Subcutaneous abdominal adipose tissue (tissue), 5 donors: ENCODE measurements around the gene ATOH8.

ENCODE experiments used
- H3K27ac ChIP-seq: one replicate; pipeline ENCODE4 v1.7.0; 2013; ENCODE audit warnings: low read depth, mild to moderate bottlenecking, inconsistent platforms, low read length, moderate library complexity
- H3K27me3 ChIP-seq, 5 donors: one replicate each; pipeline ENCODE4 v1.7.0; 2013; ENCODE audit warnings: low read length in 5 of 5, inconsistent platforms in 1 of 5; ENCODE audit not compliant: control insufficient read depth in 5 of 5, insufficient read depth in 4 of 5
- H3K36me3 ChIP-seq, 5 donors: one replicate each; pipeline ENCODE4 v1.7.0; 2013; ENCODE audit warnings: low read length in 5 of 5; ENCODE audit not compliant: control insufficient read depth in 5 of 5, insufficient read depth in 5 of 5
- H3K4me1 ChIP-seq, 5 donors: one replicate each; pipeline ENCODE4 v1.7.0; 2013; ENCODE audit warnings: low read length in 5 of 5, mild to moderate bottlenecking in 3 of 5, moderate library complexity in 1 of 5; ENCODE audit not compliant: control insufficient read depth in 5 of 5, insufficient read depth in 5 of 5
- H3K4me3 ChIP-seq, 5 donors: one replicate each; pipeline ENCODE4 v1.7.0; 2013; ENCODE audit warnings: low read length in 5 of 5, low read depth in 1 of 5
- H3K9ac ChIP-seq, 5 donors: one replicate each; pipeline ENCODE4 v1.7.0; 2013; ENCODE audit warnings: low read length in 5 of 5, mild to moderate bottlenecking in 4 of 5, moderate library complexity in 3 of 5
- H3K9me3 ChIP-seq, 5 donors: one replicate each; pipeline ENCODE4 v1.7.0; 2013; ENCODE audit warnings: low read length in 5 of 5; ENCODE audit not compliant: control insufficient read depth in 5 of 5
- donor health status: healthy.
- donor health status: healthy.
- donor health status: healthy.
- donor health status: healthy.
- donor health status: healthy.

The ATOH8 gene

DNA sequence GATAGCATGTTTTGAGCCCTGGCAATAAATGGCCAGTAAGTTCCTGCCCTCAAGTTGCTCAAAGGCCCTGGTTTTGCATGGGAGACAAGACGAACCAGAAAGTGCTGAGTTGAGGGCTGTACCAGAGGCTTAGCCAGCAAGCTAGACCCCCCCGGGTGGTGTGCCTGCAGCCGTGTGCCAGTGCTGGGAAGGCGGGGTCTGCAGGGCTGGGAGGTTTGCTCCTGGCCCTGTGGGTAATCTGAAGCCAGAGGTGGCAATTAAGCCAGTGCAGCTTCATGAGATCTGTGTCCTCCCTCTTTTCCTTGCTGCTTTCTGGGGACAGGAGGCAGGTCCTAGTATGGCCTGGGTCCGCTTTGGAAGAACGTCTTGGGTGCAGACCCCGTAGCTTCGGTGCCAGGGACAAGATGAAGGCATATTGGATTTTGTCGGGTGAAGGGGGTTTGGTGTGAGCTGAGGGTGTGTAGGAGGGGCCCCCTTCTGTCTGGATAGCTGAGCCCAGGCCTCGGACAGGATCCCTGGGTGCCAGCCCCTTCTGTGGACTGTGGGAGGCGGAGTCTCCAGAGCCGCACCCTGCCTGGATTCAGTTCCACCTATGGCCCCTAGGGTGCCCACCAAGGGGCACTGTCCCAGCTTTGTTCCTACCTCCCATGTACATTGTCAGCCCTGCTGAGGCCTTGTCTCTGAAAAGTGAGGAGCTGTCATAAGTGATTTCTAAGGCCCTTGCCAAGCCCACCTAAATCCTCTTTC is 15.6 kb downstream of the ATOH8 start:
- no peaks in the 10 kb centered on the region for H3K27me3 ChIP-seq
- peaks cover 31 to 96% (median 90%) of the 10 kb centered on the region in 5 donors for H3K4me1 ChIP-seq
- peaks cover 0 to 45% (median 34%) of the 10 kb centered on the region in 5 donors for H3K36me3 ChIP-seq
- no peaks in the 10 kb centered on the region for H3K9me3 ChIP-seq
- H3K9ac ChIP-seq = no peak overlapping the region
- H3K27ac ChIP-seq = no peak overlapping the region
- peak overlapping the region in 1 of 5 donors; percentile 22 for H3K4me3 ChIP-seq

DNA sequence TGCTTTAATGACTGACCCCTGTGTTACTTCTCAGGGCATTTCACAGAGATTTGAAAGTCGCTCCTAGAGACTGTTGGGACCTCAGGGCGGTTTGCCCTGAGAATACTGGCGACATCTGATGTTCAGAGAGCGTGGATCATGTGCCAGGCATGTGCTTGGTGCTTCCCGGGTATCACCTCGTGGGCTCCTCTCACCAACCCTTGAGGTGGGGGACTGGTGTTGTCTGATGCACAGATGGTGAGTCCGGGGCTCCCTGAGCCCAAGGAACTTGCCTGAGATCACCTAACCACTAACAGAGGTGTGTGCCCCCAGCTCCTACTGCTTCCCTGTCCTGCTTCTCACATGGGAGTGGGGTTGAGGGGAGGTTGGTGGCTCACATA is 16.2 kb downstream of the ATOH8 start:
- H3K4me1 ChIP-seq = peaks cover 33 to 96% (median 90%) of the 10 kb centered on the region in 5 donors
- H3K9ac ChIP-seq = no peak overlapping the region
- H3K9me3 ChIP-seq = no peaks in the 10 kb centered on the region
- no peaks in the 10 kb centered on the region for H3K27me3 ChIP-seq
- no peak overlapping the region for H3K27ac ChIP-seq
- H3K4me3 ChIP-seq = no peak overlapping the region
- H3K36me3 ChIP-seq = peaks cover 0 to 44% (median 29%) of the 10 kb centered on the region in 5 donors

DNA sequence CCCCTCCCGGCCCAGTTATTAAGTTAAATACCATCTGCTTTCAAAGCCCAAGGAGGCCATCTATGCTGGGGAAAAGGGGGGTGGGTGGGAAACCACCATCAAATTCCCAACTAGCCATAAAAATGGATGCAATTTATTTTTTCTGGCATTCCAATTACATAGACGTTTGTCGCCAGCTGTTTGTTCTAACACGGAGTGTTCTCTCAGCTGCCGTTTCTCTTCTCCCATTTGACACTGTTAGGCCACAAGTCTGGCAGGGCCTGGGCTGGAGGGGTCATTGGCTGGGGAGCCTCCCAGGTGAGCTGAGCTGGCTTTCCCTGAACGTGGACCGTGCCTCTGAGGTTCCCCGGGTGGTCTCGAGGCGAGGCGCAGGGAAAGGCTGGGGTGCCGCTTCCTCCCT is 16.6 kb downstream of the ATOH8 start:
- no peak overlapping the region for H3K4me3 ChIP-seq
- H3K36me3 ChIP-seq = peaks cover 0 to 43% (median 25%) of the 10 kb centered on the region in 5 donors
- H3K9me3 ChIP-seq = no peaks in the 10 kb centered on the region
- no peak overlapping the region for H3K27ac ChIP-seq
- H3K27me3 ChIP-seq = no peaks in the 10 kb centered on the region
- peaks cover 33 to 96% (median 89%) of the 10 kb centered on the region in 5 donors for H3K4me1 ChIP-seq
- no peak overlapping the region for H3K9ac ChIP-seq

DNA sequence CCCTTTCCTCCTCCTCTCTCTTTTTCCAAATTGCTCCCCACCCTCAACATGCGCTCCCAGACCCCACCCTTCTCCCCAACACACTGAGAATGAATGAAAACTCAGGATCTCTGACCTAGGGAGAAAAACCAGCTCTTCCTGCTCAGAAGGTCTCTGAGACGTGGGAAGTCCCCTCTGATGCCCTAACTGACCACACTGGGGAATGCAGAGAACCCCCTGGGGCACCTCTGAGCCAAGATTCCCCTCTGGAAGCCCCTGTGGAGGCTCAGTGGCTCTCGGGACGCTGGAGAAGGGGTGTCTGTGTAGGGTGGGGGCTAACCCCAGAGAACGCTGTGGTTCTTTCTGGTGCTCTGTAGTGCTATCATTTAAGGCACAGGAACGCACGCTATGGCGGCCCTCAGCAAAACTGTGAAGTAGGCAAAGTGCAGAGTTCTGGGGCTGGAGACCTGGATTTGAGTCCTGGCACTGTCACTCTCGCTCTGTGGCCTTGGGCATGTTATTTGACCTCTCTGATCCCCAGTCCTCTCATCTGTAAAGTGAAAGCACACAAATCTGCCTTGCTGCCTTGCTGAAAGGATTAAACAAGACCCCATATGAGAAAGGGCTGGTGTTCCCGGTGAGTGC is 17.1 kb downstream of the ATOH8 start:
- H3K4me1 ChIP-seq = peaks cover 33 to 96% (median 91%) of the 10 kb centered on the region in 5 donors
- no peaks in the 10 kb centered on the region for H3K27me3 ChIP-seq
- H3K36me3 ChIP-seq = peaks cover 0 to 40% (median 20%) of the 10 kb centered on the region in 5 donors
- peak overlapping the region in 1 of 5 donors; percentile 13 for H3K9ac ChIP-seq
- no peak overlapping the region for H3K4me3 ChIP-seq
- H3K27ac ChIP-seq = peak overlapping the region; percentile 97
- H3K9me3 ChIP-seq = no peaks in the 10 kb centered on the region

DNA sequence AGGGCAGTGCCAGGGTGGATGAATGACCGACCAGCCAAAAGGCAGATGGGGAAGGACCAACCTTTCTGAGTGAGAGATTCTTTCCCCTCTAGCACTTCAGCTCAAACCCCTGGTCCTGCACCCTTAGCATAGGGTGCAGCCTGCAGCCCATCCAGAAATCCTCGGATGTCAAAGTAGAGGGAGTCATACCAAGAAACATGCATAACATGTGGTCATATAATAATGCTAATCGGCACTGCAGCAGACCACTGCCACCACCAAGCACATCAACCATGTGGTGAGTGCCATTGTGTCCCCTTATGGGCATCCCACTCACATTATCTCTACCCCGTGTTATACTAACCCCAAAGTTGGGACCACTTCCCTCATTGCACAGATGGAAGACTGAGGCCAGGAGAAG is 17.7 kb downstream of the ATOH8 start:
- Histone ChIP-seq H3K4me1 (peaks cover 35 to 96% (median 92%) of the 10 kb centered on the region in 5 donors), H3K9ac (peak overlapping the region in 2 of 5 donors; percentile 4 to 48), H3K27ac (peak overlapping the region; percentile 97), H3K27me3 (no peaks in the 10 kb centered on the region), H3K4me3 (peak overlapping the region in 3 of 5 donors; percentile 11 to 48 (median 18)), H3K36me3 (peaks cover 0 to 44% (median 21%) of the 10 kb centered on the region in 5 donors), H3K9me3 (no peaks in the 10 kb centered on the region)

DNA sequence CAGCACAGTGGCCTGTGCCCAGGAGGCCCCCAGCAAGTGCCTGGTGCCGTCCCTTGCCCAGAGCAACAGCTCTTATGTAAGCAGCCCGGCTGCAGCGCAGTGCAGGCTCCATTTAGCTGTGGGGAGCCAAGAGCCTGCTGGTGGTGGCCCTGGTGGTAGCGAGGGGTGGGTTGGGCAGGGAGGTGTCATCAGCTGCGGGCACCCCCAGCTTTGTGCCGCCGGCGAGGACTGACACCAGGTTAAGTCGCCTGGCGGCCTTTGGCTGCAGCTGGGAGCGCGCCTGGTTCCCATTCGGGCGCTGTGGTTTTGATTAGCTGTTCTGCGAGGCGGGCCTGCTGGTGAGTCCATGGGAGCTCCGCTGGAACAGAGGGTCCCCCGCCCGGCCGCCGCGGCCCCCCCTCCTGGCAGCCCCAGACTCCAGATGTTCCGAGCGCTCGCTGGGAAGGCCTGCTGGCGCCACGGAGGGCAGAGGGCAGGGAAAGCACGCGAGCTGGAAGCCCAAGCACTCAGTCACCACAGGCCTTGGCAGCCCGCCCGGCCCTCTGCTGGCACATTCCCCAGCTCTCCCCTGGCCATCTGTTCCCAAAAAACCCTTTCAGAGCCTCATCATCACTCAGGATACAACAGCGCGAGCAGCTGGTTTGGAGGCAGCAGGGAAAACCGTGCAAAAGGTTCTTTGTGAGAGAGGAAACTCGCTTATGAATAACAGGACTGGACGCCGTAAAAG is 18.4 kb downstream of the ATOH8 start:
- Histone ChIP-seq H3K9ac (peak overlapping the region in 4 of 5 donors; percentile 48 to 66 (median 55)), H3K36me3 (peaks cover 0 to 41% (median 21%) of the 10 kb centered on the region in 5 donors), H3K4me3 (peak overlapping the region in 3 of 5 donors; percentile 18 to 50 (median 48)), H3K9me3 (no peaks in the 10 kb centered on the region), H3K4me1 (peaks cover 36 to 98% (median 93%) of the 10 kb centered on the region in 5 donors), H3K27me3 (no peaks in the 10 kb centered on the region), H3K27ac (peak overlapping the region; percentile 97)

DNA sequence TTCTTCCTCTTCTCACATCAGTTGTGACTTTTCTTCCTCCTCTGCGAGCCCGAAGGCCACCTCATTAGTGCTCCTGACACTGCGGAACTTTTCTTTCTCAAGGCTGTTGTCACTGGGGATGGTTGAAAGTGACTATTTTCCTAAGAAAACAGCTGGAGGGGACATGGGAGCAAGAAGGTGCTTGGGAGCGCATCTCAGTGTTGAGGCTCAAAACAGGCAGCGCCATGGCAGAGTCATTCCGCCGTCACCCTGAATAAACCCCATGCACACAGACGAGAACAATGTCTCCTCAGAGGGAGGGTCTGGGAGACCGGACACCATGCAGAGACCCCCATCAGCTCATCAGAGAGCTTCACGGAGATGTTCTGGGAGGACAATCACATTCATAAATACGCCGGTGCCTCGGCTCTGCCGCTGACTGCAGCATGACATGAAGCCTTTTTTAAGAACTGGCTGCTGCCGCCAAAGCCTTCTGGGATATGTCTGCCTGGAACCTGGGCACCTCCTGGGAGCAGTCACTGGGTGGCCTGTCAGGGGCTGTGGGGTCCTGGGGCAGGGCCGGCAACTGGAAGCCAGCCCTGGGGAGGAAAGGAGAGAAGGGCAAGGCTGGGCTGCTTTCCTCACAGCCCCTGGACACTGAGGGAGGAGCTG is 19.2 kb downstream of the ATOH8 start:
- peak overlapping the region in 4 of 5 donors; percentile 34 to 50 (median 44) for H3K4me3 ChIP-seq
- peaks cover 0 to 35% (median 16%) of the 10 kb centered on the region in 5 donors for H3K36me3 ChIP-seq
- peak overlapping the region in 4 of 5 donors; percentile 48 to 66 (median 55) for H3K9ac ChIP-seq
- no peaks in the 10 kb centered on the region for H3K27me3 ChIP-seq
- peak overlapping the region; percentile 97 for H3K27ac ChIP-seq
- peaks cover 35 to 100% (median 96%) of the 10 kb centered on the region in 5 donors for H3K4me1 ChIP-seq
- no peaks in the 10 kb centered on the region for H3K9me3 ChIP-seq

DNA sequence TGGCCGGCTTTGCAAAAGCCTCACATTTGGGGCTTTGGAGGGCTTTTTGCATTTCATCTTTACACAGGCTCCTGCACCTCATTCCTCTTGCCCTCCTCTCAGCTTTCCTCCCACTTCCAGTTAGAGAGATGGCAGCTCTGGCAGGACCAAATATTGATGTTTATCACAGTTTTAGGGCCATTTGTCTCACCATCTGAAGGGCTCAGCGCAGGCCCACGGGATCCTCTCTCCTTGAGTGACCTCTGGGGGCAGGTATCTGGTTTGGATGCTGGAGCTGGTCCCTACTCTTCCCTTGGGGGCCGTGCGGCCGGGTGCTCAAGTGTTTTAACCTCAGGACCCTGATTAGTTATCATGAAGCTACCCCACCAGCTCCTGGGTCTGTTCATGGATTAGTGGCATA is 19.9 kb downstream of the ATOH8 start:
- Histone ChIP-seq H3K27me3 (no peaks in the 10 kb centered on the region), H3K9me3 (no peaks in the 10 kb centered on the region), H3K9ac (no peak overlapping the region), H3K4me3 (peak overlapping the region in 1 of 5 donors; percentile 2), H3K36me3 (peaks cover 0 to 29% (median 13%) of the 10 kb centered on the region in 5 donors), H3K27ac (peak overlapping the region; percentile 97), H3K4me1 (peaks cover 35 to 100% (median 96%) of the 10 kb centered on the region in 5 donors)

DNA sequence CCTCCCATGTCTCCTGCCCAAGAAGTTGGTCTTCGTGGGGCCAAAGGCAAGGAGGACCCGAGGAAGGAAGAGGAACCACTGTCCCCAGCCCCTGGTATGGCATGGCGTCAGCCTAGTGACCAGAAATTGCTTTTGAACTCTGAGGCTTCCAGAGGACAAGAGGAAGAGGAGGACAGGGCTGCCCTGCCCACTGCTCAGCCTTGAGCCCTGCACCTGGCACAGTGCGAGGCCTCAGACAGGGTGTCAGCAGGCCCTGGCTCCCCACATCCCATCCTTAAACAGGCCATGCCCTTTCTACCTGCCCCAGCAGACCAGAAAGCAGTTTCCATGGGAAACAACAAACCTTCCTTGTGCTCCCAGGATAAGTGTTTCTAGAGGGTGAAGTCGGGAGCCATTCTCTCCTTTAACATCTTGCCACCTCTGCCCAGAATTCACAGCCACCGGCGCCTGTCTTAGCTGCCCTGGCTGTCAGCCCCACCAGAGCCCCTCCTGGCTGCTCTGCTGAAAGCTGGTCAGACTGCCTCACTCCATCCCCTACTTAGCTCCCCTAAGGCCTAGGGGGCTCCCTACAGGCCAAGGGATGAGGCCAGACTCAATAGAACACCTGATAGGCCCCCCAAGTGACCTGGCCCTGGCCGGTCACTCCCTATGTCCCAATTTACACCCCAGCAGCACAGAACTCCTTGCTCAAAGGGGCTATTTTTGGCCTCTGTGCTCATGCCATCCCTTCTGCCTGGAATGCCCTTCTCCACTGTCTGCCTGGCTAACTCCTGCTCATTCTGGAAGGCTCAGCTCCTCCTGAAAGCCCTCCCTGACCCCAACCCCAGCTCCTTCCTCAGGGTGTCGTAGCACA is 20.6 kb downstream of the ATOH8 start:
- no peaks in the 10 kb centered on the region for H3K27me3 ChIP-seq
- peaks cover 32 to 100% (median 96%) of the 10 kb centered on the region in 5 donors for H3K4me1 ChIP-seq
- peak overlapping the region; percentile 97 for H3K27ac ChIP-seq
- H3K4me3 ChIP-seq = peak overlapping the region in 1 of 5 donors; percentile 2
- peaks cover 0 to 29% (median 13%) of the 10 kb centered on the region in 5 donors for H3K36me3 ChIP-seq
- H3K9ac ChIP-seq = no peak overlapping the region
- no peaks in the 10 kb centered on the region for H3K9me3 ChIP-seq
